Mesenchymal stem cell (in vitro differentiated cells and primary cell): ENCODE data around the gene KCNK13.

ENCODE experiments used
- DNase-seq: peaks from one replicate; pipeline ENCODE4 v3.0.0-alpha.2; 2013
- H2AFZ ChIP-seq: one replicate; pipeline ENCODE4 v1.6.1; 2013; ENCODE audit warnings: low read depth, mild to moderate bottlenecking, control low read depth, inconsistent platforms, low read length, moderate library complexity
- H2AK5ac ChIP-seq: 2 replicates; pipeline ENCODE4 v1.6.1; 2013; ENCODE audit warnings: low read length, moderate library complexity, mild to moderate bottlenecking, inconsistent platforms; ENCODE audit not compliant: severe bottlenecking
- H2BK120ac ChIP-seq: one replicate; pipeline ENCODE4 v1.6.1; 2013; ENCODE audit warnings: low read depth, mild to moderate bottlenecking, inconsistent platforms, low read length, moderate library complexity
- H2BK12ac ChIP-seq, 2 experiments: one replicate each; pipeline ENCODE4 v1.6.1; 2013; ENCODE audit warnings: inconsistent platforms in 2 of 2, low read length in 2 of 2, mild to moderate bottlenecking in 2 of 2, moderate library complexity in 2 of 2, control low read depth in 1 of 2
- H2BK15ac ChIP-seq: one replicate; pipeline ENCODE4 v1.6.1; 2013; ENCODE audit warnings: mild to moderate bottlenecking, low read depth, inconsistent platforms; ENCODE audit not compliant: poor library complexity, severe bottlenecking
- H2BK5ac ChIP-seq: 2 replicates; pipeline ENCODE4 v1.6.1; 2013; ENCODE audit warnings: low read depth, mild to moderate bottlenecking, low read length, control low read depth, inconsistent platforms; ENCODE audit not compliant: poor library complexity, severe bottlenecking
- H3K14ac ChIP-seq, 2 experiments: one replicate each; pipeline ENCODE4 v1.6.1; 2013; ENCODE audit warnings: inconsistent platforms in 2 of 2, low read length in 2 of 2, control low read depth in 1 of 2, mild to moderate bottlenecking in 1 of 2, moderate library complexity in 1 of 2
- H3K18ac ChIP-seq, 2 experiments: one replicate each; pipeline ENCODE4 v1.6.1; 2013; ENCODE audit warnings: inconsistent platforms in 2 of 2, low read length in 2 of 2, control low read depth in 1 of 2, low read depth in 1 of 2, mild to moderate bottlenecking in 1 of 2
- H3K23ac ChIP-seq, 2 experiments: one replicate each; pipeline ENCODE4 v1.6.1; 2013; ENCODE audit warnings: inconsistent platforms in 2 of 2, low read length in 2 of 2, mild to moderate bottlenecking in 2 of 2, moderate library complexity in 2 of 2, control low read depth in 1 of 2
- H3K27ac ChIP-seq: 2 replicates; pipeline ENCODE4 v1.5.1; 2013; ENCODE audit warnings: mild to moderate bottlenecking, moderate library complexity, low read length, control low read depth, inconsistent platforms; ENCODE audit not compliant: poor library complexity, severe bottlenecking
- H3K27me3 ChIP-seq, 2 experiments: 2 replicates each; pipeline versions ENCODE4 v1.6.1 to v1.7.0; 2013; ENCODE audit warnings: low read length in 2 of 2, mild to moderate bottlenecking in 2 of 2, moderate library complexity in 2 of 2, control low read depth in 1 of 2, inconsistent platforms in 1 of 2; ENCODE audit not compliant: control insufficient read depth in 1 of 2, insufficient read depth in 1 of 2
- H3K36me3 ChIP-seq, 2 experiments: 2 replicates each; pipeline versions ENCODE4 v1.6.1 to v1.7.0; 2013; ENCODE audit warnings: low read length in 2 of 2, control low read depth in 1 of 2, inconsistent platforms in 1 of 2, low read depth in 1 of 2, mild to moderate bottlenecking in 1 of 2; ENCODE audit not compliant: insufficient read depth in 2 of 2, control insufficient read depth in 1 of 2
- H3K4ac ChIP-seq, 2 experiments: one replicate each; pipeline ENCODE4 v1.6.1; 2013; ENCODE audit warnings: inconsistent platforms in 2 of 2, low read length in 2 of 2, mild to moderate bottlenecking in 2 of 2, moderate library complexity in 2 of 2, control low read depth in 1 of 2, low read depth in 1 of 2
- H3K4me1 ChIP-seq: 2 replicates; pipeline ENCODE4 v1.6.1; 2013; ENCODE audit warnings: low read depth, low read length, control low read depth; ENCODE audit not compliant: control insufficient read depth, insufficient read depth
- H3K4me2 ChIP-seq: 2 replicates; pipeline ENCODE4 v1.6.1; 2013; ENCODE audit warnings: low read length, mild to moderate bottlenecking, inconsistent platforms; ENCODE audit not compliant: poor library complexity, severe bottlenecking
- H3K4me3 ChIP-seq, 2 experiments: 2 replicates each; pipeline versions ENCODE4 v1.5.1 to v1.7.0; 2013; ENCODE audit warnings: low read length in 2 of 2, mild to moderate bottlenecking in 2 of 2, control low read depth in 1 of 2, low read depth in 1 of 2; ENCODE audit not compliant: insufficient read depth in 1 of 2
- H3K79me1 ChIP-seq: replicated peaks from 2 replicates; pipeline ENCODE4 v1.6.1; 2013; ENCODE audit warnings: mild to moderate bottlenecking, control low read depth, low read length, inconsistent platforms; ENCODE audit not compliant: poor library complexity, severe bottlenecking
- H3K9ac ChIP-seq: 2 replicates; pipeline ENCODE4 v1.7.0; 2013; ENCODE audit warnings: mild to moderate bottlenecking, low read length, moderate library complexity
- H3K9me3 ChIP-seq: 2 replicates; pipeline ENCODE4 v1.7.0; 2013; ENCODE audit warnings: mild to moderate bottlenecking, low read length; ENCODE audit not compliant: control insufficient read depth
- H4K8ac ChIP-seq: one replicate; pipeline ENCODE4 v1.6.1; 2013; ENCODE audit warnings: inconsistent platforms, mild to moderate bottlenecking, low read length, moderate library complexity
- H4K91ac ChIP-seq: one replicate; pipeline ENCODE4 v1.6.1; 2013; ENCODE audit warnings: mild to moderate bottlenecking, low read length, inconsistent platforms
- whole genome bisulfite sequencing: methylation state at CpG from one replicate; pipeline ENCODE4 v1.1.7; 2013; ENCODE audit warnings: mixed read lengths; 5-methylcytosine and 5-hydroxymethylcytosine counted together

KCNK13 gene

GRCh38 chr14:90045616-90046015 lies 16.2 kb upstream of the KCNK13 start:
- DNase-seq, result no peak
- no peak overlapping the region for H2BK5ac ChIP-seq
- H2BK120ac ChIP-seq, result no peak overlapping the region
- H3K4ac ChIP-seq, result no peak overlapping the region
- peaks cover 8 to 27% of the 10 kb centered on the region in 2 experiments for H3K36me3 ChIP-seq
- no peak overlapping the region for H3K9ac ChIP-seq
- no peak overlapping the region for H4K91ac ChIP-seq
- no peak overlapping the region for H2AK5ac ChIP-seq
- no peak overlapping the region for H2BK15ac ChIP-seq
- no peak overlapping the region for H2AFZ ChIP-seq
- H3K14ac ChIP-seq, result peak overlapping the region in 1 of 2 experiments; percentile 76
- peaks cover 0 to under 1% of the 10 kb centered on the region in 2 experiments for H3K27me3 ChIP-seq
- H3K79me1 ChIP-seq, result no peaks in the 10 kb centered on the region
- no peak overlapping the region for H3K18ac ChIP-seq
- H2BK12ac ChIP-seq, result no peak overlapping the region
- WGBS, result 52% methylated on average over 2 of the region's 2 CpGs
- H3K4me3 ChIP-seq, result no peak overlapping the region
- no peaks in the 10 kb centered on the region for H3K9me3 ChIP-seq
- no peak overlapping the region for H3K23ac ChIP-seq
- peaks cover 2% of the 10 kb centered on the region for H3K4me1 ChIP-seq
- H3K4me2 ChIP-seq, result no peak overlapping the region
- no peak overlapping the region for H3K27ac ChIP-seq
- H4K8ac ChIP-seq, result no peak overlapping the region

- Histone ChIP-seq H4K8ac (no peak overlapping the region), H3K14ac (no peak overlapping the region), H3K4me2 (no peak overlapping the region), H3K27ac (no peak overlapping the region), H3K36me3 (peaks cover 4 to 10% of the 10 kb centered on the region in 2 experiments), H3K9ac (no peak overlapping the region), H3K23ac (no peak overlapping the region), H2AK5ac (no peak overlapping the region), H4K91ac (no peak overlapping the region), H3K4me3 (no peak overlapping the region), H3K4ac (no peak overlapping the region), H2BK12ac (no peak overlapping the region), H3K4me1 (peaks cover 2% of the 10 kb centered on the region), H2BK15ac (no peak overlapping the region), H2BK120ac (no peak overlapping the region), H3K9me3 (no peaks in the 10 kb centered on the region), H3K79me1 (no peaks in the 10 kb centered on the region), H3K18ac (no peak overlapping the region), H2AFZ (no peak overlapping the region), H3K27me3 (peaks cover 12% of the 10 kb centered on the region in 2 experiments), H2BK5ac (no peak overlapping the region)
- no peak for DNase-seq
- 80% methylated on average over 1 of the region's 3 CpGs for WGBS
These were observed 12.4 kb upstream of the KCNK13 start for GRCh38 chr14:90049390-90049789.

GRCh38 chr14:90050271-90050670 lies 11.5 kb upstream of the KCNK13 start:
- Histone ChIP-seq H3K4me2 (no peak overlapping the region), H2BK12ac (no peak overlapping the region), H3K36me3 (peaks cover 0 to 2% of the 10 kb centered on the region in 2 experiments), H3K14ac (no peak overlapping the region), H2BK15ac (no peak overlapping the region), H3K27ac (no peak overlapping the region), H3K9me3 (no peaks in the 10 kb centered on the region), H4K91ac (no peak overlapping the region), H2BK5ac (no peak overlapping the region), H3K18ac (no peak overlapping the region), H3K9ac (no peak overlapping the region), H2AFZ (no peak overlapping the region), H3K4me3 (no peak overlapping the region), H3K27me3 (peaks cover 12 to 15% of the 10 kb centered on the region in 2 experiments), H3K4ac (no peak overlapping the region), H4K8ac (no peak overlapping the region), H3K79me1 (no peaks in the 10 kb centered on the region), H2BK120ac (no peak overlapping the region), H2AK5ac (no peak overlapping the region), H3K23ac (no peak overlapping the region), H3K4me1 (peaks cover 2% of the 10 kb centered on the region)
- 95% methylated on average over 4 of the region's 4 CpGs for WGBS
- DNase-seq, result no peak

- no peak overlapping the region for H2BK15ac ChIP-seq
- no peaks in the 10 kb centered on the region for H3K4me1 ChIP-seq
- H4K91ac ChIP-seq, result no peak overlapping the region
- H2AFZ ChIP-seq, result no peak overlapping the region
- H2BK120ac ChIP-seq, result no peak overlapping the region
- no peak overlapping the region for H2BK5ac ChIP-seq
- no peaks in the 10 kb centered on the region for H3K79me1 ChIP-seq
- no peak overlapping the region for H3K14ac ChIP-seq
- WGBS, result 50% methylated on average over 1 of the region's 2 CpGs
- DNase-seq, result no peak
- no peak overlapping the region for H2AK5ac ChIP-seq
- H3K9ac ChIP-seq, result no peak overlapping the region
- H3K4me2 ChIP-seq, result no peak overlapping the region
- no peak overlapping the region for H3K27ac ChIP-seq
- peaks cover 16 to 35% of the 10 kb centered on the region in 2 experiments for H3K27me3 ChIP-seq
- no peak overlapping the region for H4K8ac ChIP-seq
- no peak overlapping the region for H3K4ac ChIP-seq
- H3K36me3 ChIP-seq, result no peaks in the 10 kb centered on the region
- H3K9me3 ChIP-seq, result no peaks in the 10 kb centered on the region
- H3K23ac ChIP-seq, result no peak overlapping the region
- no peak overlapping the region for H3K18ac ChIP-seq
- no peak overlapping the region for H3K4me3 ChIP-seq
- no peak overlapping the region for H2BK12ac ChIP-seq
These were observed 8.8 kb upstream of the KCNK13 start for GRCh38 chr14:90053044-90053443.
